Measurements from ENCODE around the gene CBFA2T2.
"Not testable (repeated sequence)": the region's sequence is repeated elsewhere in the genome, so short reads cannot be mapped to it uniquely, and the experiment has no call there.

The CBFA2T2 gene

DNA sequence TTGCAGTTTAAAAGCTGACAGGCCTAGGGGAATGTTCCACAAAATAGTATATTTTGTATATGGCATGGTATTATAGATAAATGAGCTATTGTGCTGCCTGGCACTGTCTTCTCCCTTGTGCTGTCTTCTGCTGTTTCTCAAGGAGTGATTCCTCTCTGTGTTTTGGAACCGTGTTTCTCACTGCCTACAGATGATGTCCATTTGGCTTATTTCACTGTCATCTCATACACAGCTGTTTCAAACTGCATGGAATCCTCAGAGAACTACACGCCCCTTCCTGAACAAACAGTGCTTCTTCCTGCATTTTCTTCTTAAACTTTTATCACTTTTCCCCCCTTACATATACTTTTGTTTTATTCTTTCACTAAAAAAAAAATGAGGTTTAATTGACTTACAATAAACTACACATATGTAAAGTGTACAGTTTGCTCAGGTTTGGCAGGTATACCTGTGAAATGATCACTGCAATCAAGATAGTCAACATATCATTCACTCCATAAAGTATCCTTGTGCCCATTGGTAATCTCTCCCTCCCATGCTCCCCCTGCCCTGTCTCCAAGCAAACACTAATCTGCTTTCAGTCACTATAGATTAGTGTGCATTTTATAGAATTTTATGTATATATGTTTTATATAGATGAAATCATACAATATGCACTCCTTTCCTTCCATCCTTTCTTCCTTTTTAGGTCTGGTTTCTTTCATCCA is 43.0 kb downstream of the CBFA2T2 start:
- Histone ChIP-seq H3K36me3 (ENCODE audit: control insufficient read depth, insufficient read depth, low read length) (no peaks in the 10 kb centered on the region), H3K4me3 (ENCODE audit: low read depth, low read length) (no peak overlapping the region), H3K9me3 (ENCODE audit: control insufficient read depth, insufficient read depth, low read length) (peaks cover 4% of the 10 kb centered on the region), H3K9ac (ENCODE audit: low read depth, low read length) (no peak overlapping the region), H3K4me1 (ENCODE audit: control insufficient read depth, insufficient read depth, low read length) (no peaks in the 10 kb centered on the region), H3K27me3 (ENCODE audit: control insufficient read depth, insufficient read depth, low read length) (no peaks in the 10 kb centered on the region), H3K27ac (ENCODE audit: low read depth, low read length) (no peak overlapping the region)

DNA sequence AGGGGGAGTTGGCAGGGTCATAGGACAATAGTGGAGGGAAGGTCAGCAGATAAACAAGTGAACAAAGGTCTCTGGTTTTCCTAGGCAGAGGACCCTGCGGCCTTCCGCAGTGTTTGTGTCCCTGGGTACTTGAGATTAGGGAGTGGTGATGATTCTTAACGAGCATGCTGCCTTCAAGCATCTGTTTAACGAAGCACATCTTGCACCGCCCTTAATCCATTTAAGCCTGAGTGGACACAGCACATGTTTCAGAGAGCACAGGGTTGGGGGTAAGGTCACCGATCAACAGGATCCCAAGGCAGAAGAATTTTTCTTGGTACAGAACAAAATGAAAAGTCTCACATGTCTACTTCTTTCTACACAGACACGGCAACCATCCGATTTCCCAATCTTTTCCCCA is 45.8 kb downstream of the CBFA2T2 start:
- not testable (repeated sequence) for H3K4me3 ChIP-seq (ENCODE audit: low read depth, low read length); H3K27me3 ChIP-seq (ENCODE audit: control insufficient read depth, insufficient read depth, low read length); H3K27ac ChIP-seq (ENCODE audit: low read depth, low read length); H3K9ac ChIP-seq (ENCODE audit: low read depth, low read length); H3K9me3 ChIP-seq (ENCODE audit: control insufficient read depth, insufficient read depth, low read length); H3K4me1 ChIP-seq (ENCODE audit: control insufficient read depth, insufficient read depth, low read length); H3K36me3 ChIP-seq (ENCODE audit: control insufficient read depth, insufficient read depth, low read length)

- H3K4me1 ChIP-seq (ENCODE audit: control insufficient read depth, insufficient read depth, low read length), result no peaks in the 10 kb centered on the region
- no peak overlapping the region for H3K27ac ChIP-seq (ENCODE audit: low read depth, low read length)
- H3K9ac ChIP-seq (ENCODE audit: low read depth, low read length), result no peak overlapping the region
- no peak overlapping the region for H3K4me3 ChIP-seq (ENCODE audit: low read depth, low read length)
- no peaks in the 10 kb centered on the region for H3K36me3 ChIP-seq (ENCODE audit: control insufficient read depth, insufficient read depth, low read length)
- H3K9me3 ChIP-seq (ENCODE audit: control insufficient read depth, insufficient read depth, low read length), result peaks cover 4% of the 10 kb centered on the region
- H3K27me3 ChIP-seq (ENCODE audit: control insufficient read depth, insufficient read depth, low read length), result no peaks in the 10 kb centered on the region
These were observed 47.7 kb downstream of the CBFA2T2 start for GRCh38 chr20:33537608-33538007.

DNA sequence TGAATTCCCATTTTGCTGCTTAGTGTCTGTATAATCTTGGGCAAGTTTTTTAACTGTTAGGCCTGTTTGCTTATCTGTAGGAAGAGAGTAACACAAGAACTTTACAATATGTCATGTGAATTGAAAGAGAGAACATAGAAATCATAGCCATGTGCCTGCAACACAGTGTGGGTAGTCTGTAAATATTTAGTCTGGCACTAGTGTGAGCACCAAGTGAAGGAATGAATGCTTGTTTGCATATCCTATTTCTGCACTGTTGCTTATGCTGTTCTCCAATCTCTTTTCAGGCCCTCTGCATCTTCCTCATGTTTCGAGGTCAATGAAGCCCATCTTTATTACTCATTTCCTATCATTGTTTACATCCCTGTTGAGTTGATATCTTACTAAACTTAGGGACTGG is 49.2 kb downstream of the CBFA2T2 start:
- no peak overlapping the region for H3K27ac ChIP-seq (ENCODE audit: low read depth, low read length)

DNA sequence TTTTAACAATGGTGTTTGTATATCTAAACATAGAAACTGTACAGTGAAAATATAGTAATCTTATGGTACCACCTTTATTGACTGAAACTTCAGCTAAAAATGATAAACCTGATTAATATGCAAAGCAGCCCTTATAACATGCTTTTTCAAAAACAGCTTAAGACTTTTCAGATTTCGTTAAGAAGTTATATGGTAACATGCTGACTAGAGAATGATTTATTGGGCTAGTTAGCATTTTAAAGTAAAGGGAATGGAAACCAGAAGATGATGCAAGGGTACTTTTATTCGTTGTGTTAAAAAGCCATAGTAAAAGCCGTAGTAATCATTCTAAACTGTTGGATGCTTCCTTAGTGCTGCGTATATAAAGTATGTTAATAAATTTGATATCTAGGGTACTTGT is 50.5 kb downstream of the CBFA2T2 start:
- Histone ChIP-seq H3K36me3 (ENCODE audit: control insufficient read depth, insufficient read depth, low read length) (no peaks in the 10 kb centered on the region), H3K9me3 (ENCODE audit: control insufficient read depth, insufficient read depth, low read length) (peaks cover 4% of the 10 kb centered on the region), H3K4me1 (ENCODE audit: control insufficient read depth, insufficient read depth, low read length) (no peaks in the 10 kb centered on the region), H3K9ac (ENCODE audit: low read depth, low read length) (no peak overlapping the region), H3K4me3 (ENCODE audit: low read depth, low read length) (no peak overlapping the region), H3K27ac (ENCODE audit: low read depth, low read length) (no peak overlapping the region), H3K27me3 (ENCODE audit: control insufficient read depth, insufficient read depth, low read length) (no peaks in the 10 kb centered on the region)

More for the DNA sequence above, 49.2 kb downstream of the CBFA2T2 start:
- no peak overlapping the region for H3K4me3 ChIP-seq (ENCODE audit: low read depth, low read length)
- no peaks in the 10 kb centered on the region for H3K36me3 ChIP-seq (ENCODE audit: control insufficient read depth, insufficient read depth, low read length)
- no peaks in the 10 kb centered on the region for H3K27me3 ChIP-seq (ENCODE audit: control insufficient read depth, insufficient read depth, low read length)
- H3K4me1 ChIP-seq (ENCODE audit: control insufficient read depth, insufficient read depth, low read length), result no peaks in the 10 kb centered on the region
- H3K9ac ChIP-seq (ENCODE audit: low read depth, low read length), result no peak overlapping the region
- H3K9me3 ChIP-seq (ENCODE audit: control insufficient read depth, insufficient read depth, low read length), result peaks cover 4% of the 10 kb centered on the region

DNA sequence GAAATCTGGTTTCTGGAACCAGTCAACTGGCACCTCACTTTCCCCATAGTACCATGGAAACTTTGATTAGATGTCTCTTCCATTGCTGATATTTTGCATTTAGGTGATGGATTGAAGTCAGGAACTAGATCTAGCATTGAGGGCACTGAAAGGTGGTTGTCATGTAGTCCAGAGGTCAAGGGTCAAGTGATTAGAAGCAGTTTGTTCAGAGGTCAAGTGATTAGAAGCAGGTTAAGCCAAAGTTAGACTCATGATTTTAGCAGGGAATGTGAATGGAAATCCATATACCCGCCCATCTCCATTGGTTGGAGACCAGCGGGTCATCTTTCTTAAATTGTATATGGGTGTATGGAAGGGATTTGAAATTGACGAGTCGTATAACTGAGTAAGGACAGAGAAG is 51.2 kb downstream of the CBFA2T2 start:
- peaks cover 4% of the 10 kb centered on the region for H3K9me3 ChIP-seq (ENCODE audit: control insufficient read depth, insufficient read depth, low read length)
- H3K36me3 ChIP-seq (ENCODE audit: control insufficient read depth, insufficient read depth, low read length), result no peaks in the 10 kb centered on the region
- H3K4me1 ChIP-seq (ENCODE audit: control insufficient read depth, insufficient read depth, low read length), result no peaks in the 10 kb centered on the region
- H3K4me3 ChIP-seq (ENCODE audit: low read depth, low read length), result no peak overlapping the region
- H3K27me3 ChIP-seq (ENCODE audit: control insufficient read depth, insufficient read depth, low read length), result no peaks in the 10 kb centered on the region
- no peak overlapping the region for H3K9ac ChIP-seq (ENCODE audit: low read depth, low read length)
- H3K27ac ChIP-seq (ENCODE audit: low read depth, low read length), result no peak overlapping the region

DNA sequence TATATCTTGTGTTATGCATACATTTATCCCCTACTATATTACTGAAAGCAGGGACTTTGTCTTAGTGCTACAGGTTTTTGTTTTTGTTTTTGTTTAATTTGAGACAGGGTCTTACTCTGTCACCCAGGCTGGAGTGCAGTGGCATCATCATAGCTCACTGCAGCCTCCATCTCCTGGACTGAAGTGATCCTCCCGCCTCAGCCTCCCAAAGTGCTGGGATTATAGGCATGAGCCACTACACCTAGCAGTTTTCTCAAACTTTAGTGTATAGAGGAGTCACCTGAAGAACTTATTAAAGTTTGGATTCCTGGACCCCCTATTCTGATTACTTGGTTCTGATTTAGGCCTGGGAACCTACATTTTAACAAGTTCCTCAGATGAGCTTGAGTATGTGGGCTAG is 51.9 kb downstream of the CBFA2T2 start:
- Histone ChIP-seq H3K4me3 (ENCODE audit: low read depth, low read length) (no peak overlapping the region), H3K9ac (ENCODE audit: low read depth, low read length) (no peak overlapping the region), H3K27me3 (ENCODE audit: control insufficient read depth, insufficient read depth, low read length) (no peaks in the 10 kb centered on the region), H3K27ac (ENCODE audit: low read depth, low read length) (no peak overlapping the region), H3K36me3 (ENCODE audit: control insufficient read depth, insufficient read depth, low read length) (no peaks in the 10 kb centered on the region), H3K9me3 (ENCODE audit: control insufficient read depth, insufficient read depth, low read length) (peaks cover 4% of the 10 kb centered on the region), H3K4me1 (ENCODE audit: control insufficient read depth, insufficient read depth, low read length) (no peaks in the 10 kb centered on the region)

GRCh38 chr20:33545763-33546162 is 55.9 kb downstream of the CBFA2T2 start:
- H3K36me3 ChIP-seq (ENCODE audit: control insufficient read depth, insufficient read depth, low read length), result no peaks in the 10 kb centered on the region; the same call in 1 of the 2 replicates
- no peaks in the 10 kb centered on the region for H3K9me3 ChIP-seq (ENCODE audit: control insufficient read depth, insufficient read depth, low read length)
- H3K9ac ChIP-seq (ENCODE audit: low read depth, low read length), result no peak overlapping the region
- no peaks in the 10 kb centered on the region for H3K4me1 ChIP-seq (ENCODE audit: control insufficient read depth, insufficient read depth, low read length)
- no peak overlapping the region for H3K4me3 ChIP-seq (ENCODE audit: low read depth, low read length)
- no peak overlapping the region for H3K27ac ChIP-seq (ENCODE audit: low read depth, low read length)
- H3K27me3 ChIP-seq (ENCODE audit: control insufficient read depth, insufficient read depth, low read length), result no peaks in the 10 kb centered on the region

- Histone ChIP-seq H3K9ac (ENCODE audit: low read depth, low read length) (no peak overlapping the region), H3K27me3 (ENCODE audit: control insufficient read depth, insufficient read depth, low read length) (no peaks in the 10 kb centered on the region), H3K9me3 (ENCODE audit: control insufficient read depth, insufficient read depth, low read length) (no peaks in the 10 kb centered on the region), H3K27ac (ENCODE audit: low read depth, low read length) (no peak overlapping the region), H3K4me1 (ENCODE audit: control insufficient read depth, insufficient read depth, low read length) (no peaks in the 10 kb centered on the region), H3K36me3 (ENCODE audit: control insufficient read depth, insufficient read depth, low read length) (no peaks in the 10 kb centered on the region; the same call in 1 of the 2 replicates), H3K4me3 (ENCODE audit: low read depth, low read length) (no peak overlapping the region)
These were observed 59.5 kb downstream of the CBFA2T2 start for GRCh38 chr20:33549229-33549999.

DNA sequence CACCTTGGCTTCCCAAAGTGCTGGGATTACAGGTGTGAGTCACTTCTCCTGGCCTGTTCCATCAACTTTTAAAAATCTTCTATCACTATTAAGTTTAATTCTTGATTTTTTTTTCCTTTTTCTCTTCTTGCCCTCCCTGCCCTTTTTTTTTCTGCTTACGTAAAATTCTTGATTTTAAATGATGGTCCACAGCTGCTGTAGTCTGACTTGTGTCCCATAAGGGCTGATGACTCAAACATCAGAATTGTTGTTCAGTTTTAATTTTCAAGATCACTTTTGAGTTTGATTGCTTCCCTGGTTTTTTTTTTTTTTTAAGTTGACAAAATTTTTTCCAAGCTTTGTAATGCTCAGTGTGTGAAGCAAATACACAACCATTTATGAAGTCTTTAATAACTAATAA is 61.9 kb downstream of the CBFA2T2 start:
- no peaks in the 10 kb centered on the region for H3K27me3 ChIP-seq (ENCODE audit: control insufficient read depth, insufficient read depth, low read length)
- H3K4me1 ChIP-seq (ENCODE audit: control insufficient read depth, insufficient read depth, low read length), result peaks cover 11% of the 10 kb centered on the region
- no peaks in the 10 kb centered on the region for H3K9me3 ChIP-seq (ENCODE audit: control insufficient read depth, insufficient read depth, low read length)
- no peak overlapping the region for H3K9ac ChIP-seq (ENCODE audit: low read depth, low read length)
- H3K4me3 ChIP-seq (ENCODE audit: low read depth, low read length), result no peak overlapping the region
- no peak overlapping the region for H3K27ac ChIP-seq (ENCODE audit: low read depth, low read length)
- H3K36me3 ChIP-seq (ENCODE audit: control insufficient read depth, insufficient read depth, low read length), result no peaks in the 10 kb centered on the region; the same call in 1 of the 2 replicates

GRCh38 chr20:33552519-33552918 is 62.6 kb downstream of the CBFA2T2 start:
- H3K9ac ChIP-seq (ENCODE audit: low read depth, low read length), result no peak overlapping the region
- no peaks in the 10 kb centered on the region for H3K27me3 ChIP-seq (ENCODE audit: control insufficient read depth, insufficient read depth, low read length)
- no peaks in the 10 kb centered on the region; the same call in 1 of the 2 replicates for H3K36me3 ChIP-seq (ENCODE audit: control insufficient read depth, insufficient read depth, low read length)
- H3K4me3 ChIP-seq (ENCODE audit: low read depth, low read length), result no peak overlapping the region
- H3K4me1 ChIP-seq (ENCODE audit: control insufficient read depth, insufficient read depth, low read length), result peaks cover 11% of the 10 kb centered on the region
- no peaks in the 10 kb centered on the region for H3K9me3 ChIP-seq (ENCODE audit: control insufficient read depth, insufficient read depth, low read length)
- H3K27ac ChIP-seq (ENCODE audit: low read depth, low read length), result no peak overlapping the region

Data from HUES48 (cell line).